ENCODE data around the gene TST.

Gene TST

GRCh38 chr22:36986242-36986821, 32.9 kb downstream of the TST start:
- no peak overlapping the region for H3K4ac ChIP-seq (ENCODE audit: low read depth, low read length)
- H2AK5ac ChIP-seq (ENCODE audit: low read length) = no peak overlapping the region
- no peak overlapping the region for H4K12ac ChIP-seq (ENCODE audit: low read depth, low read length)
- H4K91ac ChIP-seq (ENCODE audit: low read depth, low read length) = no peak overlapping the region
- peak in 1 of 2 donors; percentile 31 for DNase-seq
- no peaks in the 10 kb centered on the region for H3K27me3 ChIP-seq (ENCODE audit: insufficient read depth, low read length)
- no CpG with 5 or more reads among the region's 8 CpGs for WGBS (ENCODE audit: extremely low coverage, insufficient coverage, insufficient read length)
- H3K9ac ChIP-seq (ENCODE audit: low read length) = no peak overlapping the region
- no peaks in the 10 kb centered on the region for H3K79me1 ChIP-seq (ENCODE audit: low read length)
- no peaks in the 10 kb centered on the region for H3K4me1 ChIP-seq (ENCODE audit: control insufficient read depth in 1 of 2, insufficient read depth in 2 of 2, low read length in 2 of 2)
- no peak overlapping the region for H3K27ac ChIP-seq (ENCODE audit: low read depth, low read length)
- no peak overlapping the region for H3K4me3 ChIP-seq (ENCODE audit: low read depth, low read length)
- no peak overlapping the region for H3K23ac ChIP-seq (ENCODE audit: low read length)
- H3K18ac ChIP-seq (ENCODE audit: low read length) = no peak overlapping the region
- H2BK5ac ChIP-seq (ENCODE audit: low read depth, low read length, poor library complexity) = no peak overlapping the region
- no peak overlapping the region for H2AFZ ChIP-seq (ENCODE audit: insufficient read depth, low read length, poor library complexity)
- H3K79me2 ChIP-seq (ENCODE audit: control insufficient read depth, insufficient read depth, low read length, poor library complexity) = no peaks in the 10 kb centered on the region
- H3K36me3 ChIP-seq (ENCODE audit: control insufficient read depth in 1 of 2, insufficient read depth in 2 of 2, low read length in 2 of 2) = no peaks in the 10 kb centered on the region
- no peak overlapping the region for H3K4me2 ChIP-seq (ENCODE audit: low read length)
- H2BK12ac ChIP-seq (ENCODE audit: low read length) = no peak overlapping the region
- no peak overlapping the region for H3K14ac ChIP-seq (ENCODE audit: low read length)
- H4K8ac ChIP-seq (ENCODE audit: low read depth, low read length) = no peak overlapping the region
- H3K9me3 ChIP-seq (ENCODE audit: insufficient read depth, low read depth, low read length) = no peaks in the 10 kb centered on the region
- H2BK120ac ChIP-seq (ENCODE audit: insufficient read depth, low read length, poor library complexity) = no peak overlapping the region

- Histone ChIP-seq H3K4me2 (ENCODE audit: low read length) (no peak overlapping the region), H4K12ac (ENCODE audit: low read depth, low read length) (no peak overlapping the region), H3K4me1 (ENCODE audit: control insufficient read depth in 1 of 2, insufficient read depth in 2 of 2, low read length in 2 of 2) (no peaks in the 10 kb centered on the region), H3K23ac (ENCODE audit: low read length) (no peak overlapping the region), H3K9me3 (ENCODE audit: insufficient read depth, low read depth, low read length) (no peaks in the 10 kb centered on the region), H2AK5ac (ENCODE audit: low read length) (no peak overlapping the region), H2AFZ (ENCODE audit: insufficient read depth, low read length, poor library complexity) (no peak overlapping the region), H3K79me1 (ENCODE audit: low read length) (no peaks in the 10 kb centered on the region), H3K27ac (ENCODE audit: low read depth, low read length) (no peak overlapping the region), H2BK12ac (ENCODE audit: low read length) (no peak overlapping the region), H2BK120ac (ENCODE audit: insufficient read depth, low read length, poor library complexity) (no peak overlapping the region), H3K18ac (ENCODE audit: low read length) (no peak overlapping the region), H3K4ac (ENCODE audit: low read depth, low read length) (no peak overlapping the region), H3K14ac (ENCODE audit: low read length) (no peak overlapping the region), H4K91ac (ENCODE audit: low read depth, low read length) (no peak overlapping the region), H2BK5ac (ENCODE audit: low read depth, low read length, poor library complexity) (no peak overlapping the region), H3K4me3 (ENCODE audit: low read depth, low read length) (no peak overlapping the region), H3K36me3 (ENCODE audit: control insufficient read depth in 1 of 2, insufficient read depth in 2 of 2, low read length in 2 of 2) (no peaks in the 10 kb centered on the region), H4K8ac (ENCODE audit: low read depth, low read length) (no peak overlapping the region), H3K27me3 (ENCODE audit: insufficient read depth, low read length) (no peaks in the 10 kb centered on the region), H3K79me2 (ENCODE audit: control insufficient read depth, insufficient read depth, low read length, poor library complexity) (no peaks in the 10 kb centered on the region), H3K9ac (ENCODE audit: low read length) (no peak overlapping the region)
- peak in 1 of 2 donors; percentile 24 for DNase-seq
- no CpG with 5 or more reads among the region's 10 CpGs for WGBS (ENCODE audit: extremely low coverage, insufficient coverage, insufficient read length)
These were observed 33.9 kb downstream of the TST start for GRCh38 chr22:36985211-36985889.

- peaks cover 0 to 2% of the 10 kb centered on the region in 2 experiments for H3K4me1 ChIP-seq (ENCODE audit: control insufficient read depth in 1 of 2, insufficient read depth in 2 of 2, low read length in 2 of 2)
- H3K4ac ChIP-seq (ENCODE audit: low read depth, low read length) = no peak overlapping the region
- H2AFZ ChIP-seq (ENCODE audit: insufficient read depth, low read length, poor library complexity) = no peak overlapping the region
- H4K91ac ChIP-seq (ENCODE audit: low read depth, low read length) = no peak overlapping the region
- no peak overlapping the region for H2BK12ac ChIP-seq (ENCODE audit: low read length)
- H3K14ac ChIP-seq (ENCODE audit: low read length) = no peak overlapping the region
- H3K9ac ChIP-seq (ENCODE audit: low read length) = no peak overlapping the region
- H2BK5ac ChIP-seq (ENCODE audit: low read depth, low read length, poor library complexity) = no peak overlapping the region
- no peaks in the 10 kb centered on the region for H3K27me3 ChIP-seq (ENCODE audit: insufficient read depth, low read length)
- no peak for DNase-seq
- no peaks in the 10 kb centered on the region for H3K79me2 ChIP-seq (ENCODE audit: control insufficient read depth, insufficient read depth, low read length, poor library complexity)
- no peak overlapping the region for H4K8ac ChIP-seq (ENCODE audit: low read depth, low read length)
- no peak overlapping the region for H3K18ac ChIP-seq (ENCODE audit: low read length)
- no peak overlapping the region for H3K4me2 ChIP-seq (ENCODE audit: low read length)
- H2BK120ac ChIP-seq (ENCODE audit: insufficient read depth, low read length, poor library complexity) = no peak overlapping the region
- no peak overlapping the region for H3K27ac ChIP-seq (ENCODE audit: low read depth, low read length)
- no peak overlapping the region for H3K4me3 ChIP-seq (ENCODE audit: low read depth, low read length)
- H3K9me3 ChIP-seq (ENCODE audit: insufficient read depth, low read depth, low read length) = no peaks in the 10 kb centered on the region
- H3K23ac ChIP-seq (ENCODE audit: low read length) = no peak overlapping the region
- H3K36me3 ChIP-seq (ENCODE audit: control insufficient read depth in 1 of 2, insufficient read depth in 2 of 2, low read length in 2 of 2) = no peaks in the 10 kb centered on the region
- no peak overlapping the region for H2AK5ac ChIP-seq (ENCODE audit: low read length)
- H3K79me1 ChIP-seq (ENCODE audit: low read length) = peaks cover 3% of the 10 kb centered on the region
- no CpG with 5 or more reads among the region's 5 CpGs for WGBS (ENCODE audit: extremely low coverage, insufficient coverage, insufficient read length)
- H4K12ac ChIP-seq (ENCODE audit: low read depth, low read length) = no peak overlapping the region
These were observed 37.1 kb downstream of the TST start for GRCh38 chr22:36982136-36982535.

- Histone ChIP-seq H3K14ac (ENCODE audit: low read length) (no peak overlapping the region), H3K4me2 (ENCODE audit: low read length) (no peak overlapping the region), H4K12ac (ENCODE audit: low read depth, low read length) (no peak overlapping the region), H3K79me2 (ENCODE audit: control insufficient read depth, insufficient read depth, low read length, poor library complexity) (no peaks in the 10 kb centered on the region), H3K79me1 (ENCODE audit: low read length) (peaks cover 3% of the 10 kb centered on the region), H2BK5ac (ENCODE audit: low read depth, low read length, poor library complexity) (no peak overlapping the region), H3K4me3 (ENCODE audit: low read depth, low read length) (no peak overlapping the region), H2AK5ac (ENCODE audit: low read length) (no peak overlapping the region), H2AFZ (ENCODE audit: insufficient read depth, low read length, poor library complexity) (no peak overlapping the region), H2BK120ac (ENCODE audit: insufficient read depth, low read length, poor library complexity) (no peak overlapping the region), H3K18ac (ENCODE audit: low read length) (no peak overlapping the region), H3K4me1 (ENCODE audit: control insufficient read depth in 1 of 2, insufficient read depth in 2 of 2, low read length in 2 of 2) (peaks cover 0 to 2% of the 10 kb centered on the region in 2 experiments), H3K23ac (ENCODE audit: low read length) (no peak overlapping the region), H4K8ac (ENCODE audit: low read depth, low read length) (no peak overlapping the region), H3K27ac (ENCODE audit: low read depth, low read length) (no peak overlapping the region), H3K4ac (ENCODE audit: low read depth, low read length) (no peak overlapping the region), H3K9ac (ENCODE audit: low read length) (no peak overlapping the region), H3K27me3 (ENCODE audit: insufficient read depth, low read length) (no peaks in the 10 kb centered on the region), H3K9me3 (ENCODE audit: insufficient read depth, low read depth, low read length) (no peaks in the 10 kb centered on the region), H3K36me3 (ENCODE audit: control insufficient read depth in 1 of 2, insufficient read depth in 2 of 2, low read length in 2 of 2) (no peaks in the 10 kb centered on the region), H2BK12ac (ENCODE audit: low read length) (no peak overlapping the region), H4K91ac (ENCODE audit: low read depth, low read length) (no peak overlapping the region)
- WGBS (ENCODE audit: extremely low coverage, insufficient coverage, insufficient read length) = no CpG with 5 or more reads among the region's 16 CpGs
- DNase-seq = no peak
These were observed 37.9 kb downstream of the TST start for GRCh38 chr22:36981247-36981775.

Measured in trophoblast cell (in vitro differentiated cells and primary cell).